ENCODE results near the gene ATP13A1. TPM values are rescaled to one million over a fixed set of nuclear protein-coding genes. Genes with fewer than 3 reads are reported as not detected.

Gene ATP13A1
- total RNA-seq, 4 donors from 2014 or later: 97.3 to 293 (median 129) TPM

DNA sequence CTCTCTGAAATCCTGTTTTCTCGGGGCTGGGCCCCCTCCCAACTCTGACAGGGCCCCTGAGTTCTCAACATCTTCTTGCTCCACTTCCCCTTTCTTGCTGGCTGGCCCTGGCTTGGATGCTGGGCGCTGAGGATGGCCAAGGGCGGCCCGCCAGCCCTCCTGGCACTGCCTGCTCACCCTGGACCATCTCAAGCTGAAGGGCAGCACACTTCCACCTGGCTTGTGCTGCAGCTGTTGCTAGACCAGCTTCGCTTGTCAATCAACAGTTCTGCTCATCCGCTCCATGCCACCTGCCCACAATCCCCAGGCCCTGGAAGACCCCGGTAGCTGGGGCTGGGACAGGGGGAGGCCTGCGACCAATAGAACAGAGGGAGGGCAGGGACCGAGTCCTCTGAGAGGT is 13.1 kb downstream of the ATP13A1 start:
- DNase-seq: no peak
- Histone ChIP-seq H3K9me3 (no peaks in the 10 kb centered on the region), H3K27me3 (no peaks in the 10 kb centered on the region), H3K36me3 (peaks cover 75 to 84% of the 10 kb centered on the region in 2 donors), H3K27ac (no peak overlapping the region), H3K4me1 (no peaks in the 10 kb centered on the region), H3K4me3 (replicated peaks in 1 of 3) (no peak overlapping the region)
- WGBS, 2 donors: 89 to 93% methylated on average over 5 to 8 of the region's 9 CpGs
- TF ChIP-seq, protein P1, sequence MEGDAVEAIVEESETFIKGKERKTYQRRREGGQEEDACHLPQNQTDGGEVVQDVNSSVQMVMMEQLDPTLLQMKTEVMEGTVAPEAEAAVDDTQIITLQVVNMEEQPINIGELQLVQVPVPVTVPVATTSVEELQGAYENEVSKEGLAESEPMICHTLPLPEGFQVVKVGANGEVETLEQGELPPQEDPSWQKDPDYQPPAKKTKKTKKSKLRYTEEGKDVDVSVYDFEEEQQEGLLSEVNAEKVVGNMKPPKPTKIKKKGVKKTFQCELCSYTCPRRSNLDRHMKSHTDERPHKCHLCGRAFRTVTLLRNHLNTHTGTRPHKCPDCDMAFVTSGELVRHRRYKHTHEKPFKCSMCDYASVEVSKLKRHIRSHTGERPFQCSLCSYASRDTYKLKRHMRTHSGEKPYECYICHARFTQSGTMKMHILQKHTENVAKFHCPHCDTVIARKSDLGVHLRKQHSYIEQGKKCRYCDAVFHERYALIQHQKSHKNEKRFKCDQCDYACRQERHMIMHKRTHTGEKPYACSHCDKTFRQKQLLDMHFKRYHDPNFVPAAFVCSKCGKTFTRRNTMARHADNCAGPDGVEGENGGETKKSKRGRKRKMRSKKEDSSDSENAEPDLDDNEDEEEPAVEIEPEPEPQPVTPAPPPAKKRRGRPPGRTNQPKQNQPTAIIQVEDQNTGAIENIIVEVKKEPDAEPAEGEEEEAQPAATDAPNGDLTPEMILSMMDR (IDR thresholded peaks at IDR 0.05): no peak
- no peak for TF ChIP-seq POLR2A (IDR thresholded peaks at IDR 0.05)
- intact Hi-C loops (cut with DNase I): no loop called here

- no peak for DNase-seq
- intact Hi-C loops (cut with DNase I): no loop called here
Observed at GRCh38 chr19:19649580-19649995, 13.9 kb downstream of the ATP13A1 start.

GRCh38 chr19:19649155-19649554 is 14.3 kb downstream of the ATP13A1 start:
- Histone ChIP-seq H3K27ac (no peak overlapping the region), H3K27me3 (no peaks in the 10 kb centered on the region), H3K36me3 (peaks cover 70 to 75% of the 10 kb centered on the region in 2 donors), H3K4me1 (no peaks in the 10 kb centered on the region), H3K4me3 (replicated peaks in 1 of 3) (no peak overlapping the region), H3K9me3 (no peaks in the 10 kb centered on the region)
- DNase-seq: no peak
- intact Hi-C loops (cut with DNase I): no loop called here
- WGBS, 2 donors: 90 to 97% methylated on average over 6 of the region's 6 CpGs
- TF ChIP-seq, protein P1 (IDR thresholded peaks at IDR 0.05): no peak
- TF ChIP-seq POLR2A (IDR thresholded peaks at IDR 0.05): no peak

More at GRCh38 chr19:19649580-19649995, 13.9 kb downstream of the ATP13A1 start:
- no peak overlapping the region for H3K27ac ChIP-seq
- H3K4me3 ChIP-seq (replicated peaks in 1 of 3): no peak overlapping the region
- no peaks in the 10 kb centered on the region for H3K4me1 ChIP-seq
- no peaks in the 10 kb centered on the region for H3K27me3 ChIP-seq
- H3K36me3 ChIP-seq: peaks cover 75 to 80% of the 10 kb centered on the region in 2 donors
- WGBS, 2 donors: 93 to 98% methylated on average over 4 to 18 of the region's 22 CpGs
- TF ChIP-seq, protein P1 (IDR thresholded peaks at IDR 0.05): no peak
- TF ChIP-seq POLR2A (IDR thresholded peaks at IDR 0.05): no peak
- H3K9me3 ChIP-seq: no peaks in the 10 kb centered on the region

GRCh38 chr19:19647037-19647835 is 16.2 kb downstream of the ATP13A1 start:
- no peaks in the 10 kb centered on the region for H3K9me3 ChIP-seq
- H3K4me1 ChIP-seq: peaks cover 8 to 14% of the 10 kb centered on the region in 2 donors
- DNase-seq: no peak
- H3K36me3 ChIP-seq: peaks cover 51 to 56% of the 10 kb centered on the region in 2 donors
- H3K27me3 ChIP-seq: no peaks in the 10 kb centered on the region
- no peak for TF ChIP-seq POLR2A (IDR thresholded peaks at IDR 0.05)
- TF ChIP-seq, protein P1 (IDR thresholded peaks at IDR 0.05): no peak
- intact Hi-C loops (cut with DNase I): no loop called here
- no peak overlapping the region for H3K27ac ChIP-seq
- WGBS, 2 donors: 96% methylated on average over 14 to 24 of the region's 29 CpGs
- H3K4me3 ChIP-seq (replicated peaks in 1 of 3): no peak overlapping the region

DNA sequence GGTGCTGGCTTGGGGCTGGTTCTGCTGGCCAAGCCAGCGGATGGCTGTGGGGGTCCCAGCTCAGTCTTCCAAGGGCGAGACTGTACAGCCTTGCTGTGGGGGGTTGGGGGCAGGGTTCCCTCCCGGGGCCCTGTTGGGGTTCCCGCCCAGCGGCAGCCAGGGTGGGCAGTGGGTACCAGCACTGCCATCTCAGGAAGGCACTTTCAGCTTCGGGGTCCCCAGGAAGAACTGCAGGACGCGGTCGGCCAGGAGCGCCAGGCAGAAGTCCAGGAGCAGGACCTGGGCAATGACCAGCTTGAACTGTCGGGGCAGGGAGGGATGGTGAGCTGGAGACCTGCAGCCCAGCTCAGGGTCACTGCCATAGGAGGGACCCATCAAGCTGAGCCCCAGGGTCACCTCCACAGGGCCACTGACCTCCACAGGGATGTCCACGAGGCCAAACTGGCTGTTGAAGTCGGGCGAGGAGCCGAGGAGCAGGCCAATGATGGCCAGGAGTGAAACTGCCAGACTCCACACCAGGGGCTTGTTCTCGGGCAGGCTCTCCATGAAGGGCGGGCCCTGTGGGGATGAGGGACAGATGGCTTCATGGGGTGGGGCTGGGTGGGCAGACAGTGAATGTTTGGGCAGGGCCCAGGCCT is 18.1 kb downstream of the ATP13A1 start:
- 93 to 96% methylated on average over 11 to 17 of the region's 17 CpGs for WGBS, 2 donors

More for the DNA sequence above, 18.1 kb downstream of the ATP13A1 start:
- Histone ChIP-seq H3K36me3 (peaks cover 32 to 40% of the 10 kb centered on the region in 2 donors), H3K27me3 (no peaks in the 10 kb centered on the region), H3K27ac (no peak overlapping the region), H3K9me3 (no peaks in the 10 kb centered on the region), H3K4me3 (replicated peaks in 1 of 3) (no peak overlapping the region), H3K4me1 (peaks cover 8 to 14% of the 10 kb centered on the region in 2 donors)
- no peak for DNase-seq
- TF ChIP-seq, protein P1 (IDR thresholded peaks at IDR 0.05): no peak
- TF ChIP-seq POLR2A (IDR thresholded peaks at IDR 0.05): no peak
- intact Hi-C loops (cut with DNase I): no loop called here
